ENCODE results near the gene FCHSD2.

DNA sequence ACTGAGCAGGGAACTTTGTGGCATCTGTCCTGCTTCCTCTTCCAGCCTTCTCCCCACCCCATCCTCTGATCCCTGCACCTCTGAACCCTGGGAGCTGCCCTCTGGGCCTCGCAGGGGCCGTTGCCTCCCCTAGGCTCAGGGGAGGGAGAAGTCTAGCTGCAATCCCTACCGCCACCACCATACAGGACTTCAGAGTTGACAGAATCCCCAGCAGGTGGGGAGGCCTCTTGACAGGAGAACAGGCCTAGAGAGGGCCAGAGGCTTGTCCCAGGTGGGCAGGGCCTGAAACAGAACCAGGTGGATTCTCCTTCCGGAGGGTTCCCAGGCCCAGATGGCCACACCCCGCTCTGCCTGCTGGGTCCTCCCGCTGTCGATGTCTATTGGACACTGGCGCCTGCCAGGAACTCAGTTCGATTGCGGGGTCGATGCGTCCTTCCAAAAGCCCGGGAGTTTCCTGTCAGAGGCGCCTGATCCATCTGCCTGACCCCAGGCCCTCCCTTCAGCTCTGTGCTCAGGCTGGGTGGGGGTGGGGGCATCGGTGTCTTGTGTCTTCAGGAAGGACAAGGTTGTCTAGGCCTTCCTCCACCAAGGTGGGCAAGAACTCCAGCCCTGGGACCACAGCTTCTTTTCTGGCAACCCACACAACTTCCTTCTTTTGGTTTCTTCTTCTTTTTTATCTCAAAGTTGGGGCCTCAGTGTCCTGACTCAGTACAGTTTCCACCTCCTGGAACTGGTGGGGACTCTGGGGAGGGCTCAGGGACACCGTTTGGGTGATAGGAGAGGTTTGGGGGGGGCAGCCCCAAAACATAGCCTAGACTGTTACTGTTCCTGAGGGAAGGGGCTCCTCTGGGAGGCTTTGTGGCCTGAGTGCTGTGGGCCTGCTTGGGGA lies 354.7 kb downstream of the FCHSD2 start:
- TF ChIP-seq, protein P1, sequence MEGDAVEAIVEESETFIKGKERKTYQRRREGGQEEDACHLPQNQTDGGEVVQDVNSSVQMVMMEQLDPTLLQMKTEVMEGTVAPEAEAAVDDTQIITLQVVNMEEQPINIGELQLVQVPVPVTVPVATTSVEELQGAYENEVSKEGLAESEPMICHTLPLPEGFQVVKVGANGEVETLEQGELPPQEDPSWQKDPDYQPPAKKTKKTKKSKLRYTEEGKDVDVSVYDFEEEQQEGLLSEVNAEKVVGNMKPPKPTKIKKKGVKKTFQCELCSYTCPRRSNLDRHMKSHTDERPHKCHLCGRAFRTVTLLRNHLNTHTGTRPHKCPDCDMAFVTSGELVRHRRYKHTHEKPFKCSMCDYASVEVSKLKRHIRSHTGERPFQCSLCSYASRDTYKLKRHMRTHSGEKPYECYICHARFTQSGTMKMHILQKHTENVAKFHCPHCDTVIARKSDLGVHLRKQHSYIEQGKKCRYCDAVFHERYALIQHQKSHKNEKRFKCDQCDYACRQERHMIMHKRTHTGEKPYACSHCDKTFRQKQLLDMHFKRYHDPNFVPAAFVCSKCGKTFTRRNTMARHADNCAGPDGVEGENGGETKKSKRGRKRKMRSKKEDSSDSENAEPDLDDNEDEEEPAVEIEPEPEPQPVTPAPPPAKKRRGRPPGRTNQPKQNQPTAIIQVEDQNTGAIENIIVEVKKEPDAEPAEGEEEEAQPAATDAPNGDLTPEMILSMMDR (IDR thresholded peaks at IDR 0.05; ENCODE audit: extremely low read depth in 1 of 2, insufficient read depth in 1 of 2, low read depth in 1 of 2, low read length in 2 of 2) = no peak
- TF ChIP-seq POLR2A (IDR thresholded peaks at IDR 0.05; ENCODE audit: low read depth, low read length) (no peak), GATA2 (IDR thresholded peaks at IDR 0.05; ENCODE audit: insufficient read depth, insufficient read length, low read depth, low read length) (no peak), POLR2AphosphoS5 (IDR thresholded peaks at IDR 0.05; ENCODE audit: insufficient read depth, low read depth, low read length) (no peak), EZH2 (IDR thresholded peaks at IDR 0.05; ENCODE audit: borderline replicate concordance, low read depth, low read length, severe bottlenecking) (no peak)
- TF ChIP-seq, protein P2, sequence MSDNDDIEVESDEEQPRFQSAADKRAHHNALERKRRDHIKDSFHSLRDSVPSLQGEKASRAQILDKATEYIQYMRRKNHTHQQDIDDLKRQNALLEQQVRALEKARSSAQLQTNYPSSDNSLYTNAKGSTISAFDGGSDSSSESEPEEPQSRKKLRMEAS (IDR thresholded peaks at IDR 0.05; ENCODE audit: insufficient read depth, insufficient read length) = no peak

Measured in endothelial cell of umbilical vein (primary cell).